Kidney capillary endothelial cell (primary cell): Measurements from ENCODE around the gene KYNU.

ENCODE experiments used
- DNase-seq: peaks from one replicate; pipeline ENCODE4 v3.0.0-alpha.2; 2018; ENCODE audit warnings: low spot score

Gene KYNU

DNA sequence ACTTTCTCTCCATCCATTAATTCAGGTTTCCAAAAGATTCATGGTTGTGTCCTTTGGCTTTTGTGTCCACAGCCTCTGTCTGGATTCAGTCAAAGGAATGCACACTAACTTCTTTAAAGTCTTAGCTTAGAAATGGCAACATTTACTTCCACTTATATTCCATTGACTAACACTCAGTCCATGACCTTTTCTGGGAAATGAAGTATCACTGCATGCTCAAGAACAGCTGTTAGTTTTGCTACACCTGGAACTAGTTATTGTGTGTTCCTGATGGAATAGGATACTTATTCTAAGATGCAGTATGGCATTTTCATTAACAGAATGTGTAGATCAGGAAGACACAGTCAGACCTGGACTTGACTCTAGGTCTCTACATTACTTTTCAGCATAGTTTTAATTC, 88.8 kb downstream of the KYNU start:
- DNase-seq = no peak

DNA sequence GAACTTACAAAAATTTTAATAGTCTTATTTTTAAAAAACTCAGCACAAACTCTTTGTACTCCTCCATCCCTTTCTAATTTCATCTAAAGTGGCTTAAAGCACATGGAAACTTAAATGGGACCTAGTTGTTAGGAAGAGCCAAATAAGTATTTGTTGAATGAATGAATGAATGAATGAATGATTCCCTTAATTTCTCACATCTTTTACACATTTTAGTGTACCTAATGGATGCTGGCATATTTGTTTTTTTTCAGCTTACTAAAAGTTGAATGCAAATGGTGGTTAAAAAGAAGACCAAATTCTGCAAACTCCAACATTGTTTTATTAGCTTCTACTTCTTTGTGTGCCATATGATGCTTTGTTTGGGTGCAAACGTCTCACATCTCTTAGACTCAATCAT, 89.6 kb downstream of the KYNU start:
- DNase-seq = no peak

DNA sequence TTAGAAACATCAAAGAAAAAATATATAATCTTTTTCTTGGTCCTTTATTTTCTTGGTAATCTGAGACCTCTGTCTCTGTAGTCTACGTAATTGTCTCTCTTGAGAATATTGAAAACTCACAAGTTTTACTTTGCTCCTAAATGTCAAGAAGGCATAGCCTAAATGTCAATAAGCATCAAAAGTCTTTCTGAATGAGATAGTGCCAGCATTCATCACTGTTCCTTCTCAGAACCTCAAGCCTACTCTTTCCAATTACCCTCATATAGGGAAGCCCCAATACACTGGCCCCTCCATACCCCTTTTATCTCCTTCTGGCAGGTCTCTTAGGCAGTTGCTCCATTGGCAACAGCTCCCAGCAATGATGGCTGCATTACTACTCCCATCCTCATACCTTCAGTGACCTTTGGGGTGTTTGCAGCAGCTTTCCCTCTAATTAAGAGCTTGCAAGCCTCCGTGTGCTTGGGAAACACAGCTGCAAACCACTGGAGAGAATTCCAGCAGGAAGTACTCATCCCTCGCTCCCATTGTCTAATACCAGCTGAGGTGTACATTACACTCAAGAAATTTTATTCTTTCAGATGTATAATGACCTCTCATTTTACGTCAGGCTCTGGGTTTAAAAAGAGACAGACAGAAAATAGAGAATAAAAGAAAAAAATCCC, 95.8 kb downstream of the KYNU start:
- peak; percentile 24 for DNase-seq

DNA sequence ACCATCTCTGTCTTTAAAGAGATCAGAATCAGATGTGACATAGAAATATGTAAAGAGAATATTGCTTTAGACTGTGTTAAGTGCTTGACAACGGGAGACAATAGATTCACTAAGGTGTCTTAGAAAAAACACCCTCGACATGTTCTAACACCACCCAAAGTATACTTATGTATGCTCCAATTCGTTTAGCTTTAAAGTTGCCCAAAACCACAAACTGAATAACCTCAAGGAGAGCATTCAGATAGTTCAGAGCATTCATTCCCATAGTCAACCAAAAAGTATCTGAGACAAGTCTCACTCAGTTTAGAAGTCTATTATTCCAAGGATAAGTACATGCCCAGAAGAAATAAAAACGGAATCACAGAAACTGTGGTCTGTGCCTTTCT, 96.4 kb downstream of the KYNU start:
- DNase-seq = no peak

DNA sequence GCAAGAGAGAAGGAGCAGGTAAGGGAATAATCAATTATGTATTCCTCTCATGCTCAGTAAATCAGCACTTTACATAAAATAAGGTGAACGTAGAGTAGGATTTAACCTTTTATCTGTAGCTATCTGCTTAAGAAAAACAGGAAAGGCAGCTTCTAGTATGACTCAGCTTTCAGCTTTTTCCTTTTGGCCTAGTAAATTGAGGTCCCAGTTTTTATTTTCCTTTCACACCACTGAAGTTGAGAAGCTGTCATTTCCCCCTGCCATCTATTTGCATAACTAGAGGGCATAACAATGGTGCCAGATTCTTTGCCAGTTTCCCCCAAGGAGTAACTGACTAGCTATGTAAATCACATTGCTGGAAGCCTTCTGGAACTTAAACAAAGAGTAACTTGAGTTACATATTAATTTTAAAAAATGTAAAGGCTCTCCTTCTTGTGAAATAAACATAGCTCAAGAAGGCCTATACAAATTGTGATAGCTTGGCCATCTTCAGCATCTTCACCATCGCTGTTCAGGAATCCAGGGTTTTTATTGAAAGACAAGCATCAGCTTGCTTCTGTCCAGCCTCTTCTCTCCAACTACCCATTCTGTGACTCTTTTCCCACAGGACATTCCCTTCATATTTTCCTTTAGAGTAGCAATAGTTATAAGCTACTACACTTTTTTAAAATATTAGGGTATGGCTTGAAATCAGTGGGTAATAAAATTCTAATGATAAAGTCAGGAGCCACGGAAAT, 97.0 kb downstream of the KYNU start:
- DNase-seq = peak; percentile 81

DNA sequence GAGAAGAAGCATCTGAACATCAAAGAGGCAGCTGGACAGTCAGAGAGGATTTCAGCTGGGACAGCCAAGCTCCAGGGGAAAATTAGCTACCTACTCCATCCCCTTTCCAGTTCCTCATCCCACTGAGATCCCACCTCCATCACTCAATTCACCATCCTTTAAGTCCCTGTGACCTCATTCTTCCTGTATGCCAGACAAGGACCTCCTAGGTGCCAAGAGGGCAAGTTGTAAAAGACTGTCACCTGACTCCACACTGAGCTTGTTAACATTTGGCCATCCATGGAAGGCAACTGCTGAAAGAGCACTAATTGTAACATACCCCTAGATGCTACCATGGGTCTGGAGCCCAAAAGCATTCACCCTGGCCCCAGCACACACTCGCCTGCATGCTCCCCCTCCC, 97.8 kb downstream of the KYNU start:
- no peak for DNase-seq

DNA sequence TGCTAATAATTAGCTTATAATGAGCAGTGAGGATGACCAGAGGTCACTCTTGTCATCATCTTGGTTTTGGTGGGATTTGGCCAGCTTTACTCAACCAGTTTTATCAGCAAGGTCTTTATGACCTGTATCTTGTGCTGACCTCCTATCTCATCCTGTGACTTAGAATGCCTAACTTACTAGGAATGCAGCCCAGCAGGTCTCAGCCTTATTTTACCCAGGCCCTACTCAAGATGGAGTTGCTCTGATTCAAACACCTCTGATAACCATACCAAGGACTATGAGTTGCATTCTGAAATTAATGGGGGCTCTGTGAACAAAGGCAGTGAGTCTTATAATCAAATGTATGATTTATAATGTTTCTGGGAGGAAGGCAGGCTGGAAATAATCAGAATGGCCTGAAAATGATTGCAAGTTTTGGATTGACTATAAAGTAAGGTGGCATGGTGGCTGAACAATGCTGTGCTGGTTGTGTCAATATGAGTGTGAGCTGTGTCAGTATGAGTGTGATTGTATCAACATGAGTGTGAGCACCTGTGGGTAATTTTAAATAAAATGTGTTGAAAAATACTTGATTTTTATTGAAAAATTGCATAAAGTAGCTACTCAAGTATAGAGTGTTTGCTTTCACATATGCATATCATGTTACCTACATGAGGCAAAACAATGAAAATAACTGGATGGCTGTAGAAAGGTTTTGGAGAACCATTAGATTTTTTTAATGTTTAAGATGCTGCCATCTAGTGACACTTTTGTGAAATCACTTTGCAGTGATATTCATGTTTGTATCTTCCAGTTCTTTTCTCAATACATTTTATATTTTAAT, 103.0 kb downstream of the KYNU start:
- DNase-seq = peak; percentile 46

DNA sequence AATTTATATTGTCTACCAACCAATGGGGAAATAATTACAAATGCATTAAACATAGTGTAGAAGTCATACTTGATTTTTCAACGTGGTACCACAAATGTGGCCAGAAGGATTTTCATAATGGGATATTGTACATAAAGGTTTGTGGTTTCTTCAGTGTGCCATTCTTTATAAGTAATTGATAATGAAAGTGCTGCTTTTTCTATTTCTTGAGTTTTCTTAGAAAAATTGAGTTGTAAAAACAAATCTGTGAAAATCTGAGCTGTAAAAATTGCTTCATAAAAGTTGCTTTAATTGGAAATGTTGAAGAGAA, 103.6 kb downstream of the KYNU start:
- DNase-seq = no peak

DNA sequence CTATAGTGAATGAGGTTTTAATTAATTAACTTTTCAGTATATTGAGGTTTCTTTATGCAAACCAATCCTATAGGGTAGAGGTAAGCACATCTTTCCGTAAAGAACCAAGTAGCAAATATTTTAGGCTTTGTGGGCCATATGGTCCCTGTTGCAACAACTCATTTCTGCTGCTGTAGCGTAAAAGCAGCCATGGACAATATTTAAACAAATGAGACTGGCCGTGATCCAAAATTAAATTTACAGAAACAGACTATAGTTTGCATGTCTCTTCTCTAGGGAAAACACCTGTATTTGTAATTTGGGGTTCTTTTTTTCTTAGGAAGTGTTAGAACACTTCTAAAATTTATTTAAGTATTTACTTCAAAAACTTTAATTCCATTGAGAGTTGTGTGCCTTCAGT, 104.3 kb downstream of the KYNU start:
- DNase-seq = no peak

DNA sequence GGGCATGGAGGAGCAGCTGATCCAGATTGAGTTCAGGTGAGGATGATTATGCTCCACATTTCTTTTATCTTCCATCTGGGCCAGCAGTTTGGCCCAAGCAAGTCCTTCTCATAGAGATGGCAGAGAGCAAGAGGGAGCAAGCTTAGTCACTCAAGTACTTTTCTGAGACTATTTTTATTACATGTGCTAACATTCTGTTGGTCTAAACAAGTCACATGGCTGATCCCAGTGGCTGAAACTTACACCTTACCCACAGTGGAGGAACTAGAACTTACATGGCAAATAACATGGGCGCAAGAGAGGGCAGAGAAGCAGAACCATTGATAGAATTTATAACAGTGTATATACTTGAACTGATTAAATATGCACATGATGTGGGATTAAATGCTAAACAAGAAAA, 105.7 kb downstream of the KYNU start:
- no peak for DNase-seq

DNA sequence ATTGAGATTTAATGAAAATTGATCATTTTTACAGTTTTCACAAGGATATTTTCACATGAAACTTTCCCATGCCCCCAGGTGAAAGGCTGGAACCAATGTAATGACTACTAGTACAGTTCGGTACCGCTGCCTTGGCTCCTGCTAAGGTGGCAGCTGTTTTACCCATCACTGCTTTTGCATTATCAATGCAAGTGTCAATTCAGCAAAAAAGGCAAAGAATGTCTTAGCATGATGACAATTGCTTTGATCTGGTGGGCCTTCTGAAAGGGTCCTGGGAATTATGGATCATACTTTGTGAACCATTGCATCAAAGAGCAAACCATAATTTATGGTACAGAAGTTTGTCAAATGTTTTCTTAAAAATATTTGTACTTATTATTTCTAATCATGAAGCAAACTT, 107.2 kb downstream of the KYNU start:
- no peak for DNase-seq

DNA sequence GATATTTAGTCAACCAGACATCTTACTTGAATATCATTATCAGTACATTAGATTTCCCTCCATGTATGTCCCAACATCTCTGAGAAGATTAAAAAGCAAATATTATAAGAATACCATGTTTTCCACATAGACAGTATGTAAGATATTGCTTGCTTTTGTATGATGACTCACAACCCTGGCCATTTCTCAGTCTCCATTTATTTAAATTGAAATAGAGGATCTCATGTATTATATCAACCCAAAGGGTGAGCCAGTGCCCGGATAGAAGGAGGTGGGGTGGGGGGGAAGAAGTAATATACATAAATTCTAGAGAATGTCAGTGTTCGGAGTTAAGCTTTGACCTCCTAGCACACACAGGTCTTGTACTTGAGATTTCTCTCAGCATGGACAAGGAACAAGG, 109.6 kb downstream of the KYNU start:
- DNase-seq = no peak

DNA sequence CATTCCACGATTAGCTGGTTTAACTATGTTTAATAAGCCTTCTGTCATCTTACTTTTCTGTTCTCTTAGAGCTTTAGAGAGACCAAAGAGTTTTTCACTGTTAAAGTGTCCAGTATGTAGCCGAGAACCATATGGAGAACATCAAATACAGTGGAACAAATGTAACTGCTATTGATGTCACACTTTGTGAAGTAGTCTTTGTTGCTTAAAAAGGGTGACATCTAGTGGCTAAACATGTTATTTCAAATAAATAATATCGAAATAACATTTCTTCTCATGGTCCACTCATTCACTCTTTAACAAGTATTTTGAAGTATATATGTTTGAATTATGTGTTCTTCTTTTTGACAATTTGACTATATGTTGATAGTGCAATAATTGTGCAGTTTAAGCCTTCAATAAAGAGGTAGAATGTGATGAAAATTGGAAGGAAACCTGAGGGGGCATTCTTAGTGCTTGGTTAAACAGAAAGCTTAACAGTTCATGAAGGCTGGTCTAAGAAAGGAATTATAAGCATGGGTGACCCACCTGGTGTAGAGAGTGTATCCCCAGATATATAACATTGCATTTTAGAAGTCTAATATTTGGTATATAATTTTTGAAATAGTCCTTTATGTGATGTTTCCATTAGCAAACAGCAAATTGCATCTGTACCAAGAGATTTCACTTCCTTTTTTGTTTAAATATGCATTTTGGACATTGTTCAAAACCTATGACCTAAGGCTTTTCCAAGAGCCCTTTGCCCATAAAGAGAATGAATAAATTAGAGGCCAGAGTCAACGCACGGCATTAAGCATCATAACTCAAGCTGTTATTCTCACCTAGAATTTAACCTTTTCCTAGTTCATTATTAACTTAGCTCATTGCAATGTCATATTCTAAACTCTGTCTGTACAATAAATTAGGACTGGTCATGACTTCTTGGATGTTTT, 112.1 kb downstream of the KYNU start:
- DNase-seq = peak; percentile 50

DNA sequence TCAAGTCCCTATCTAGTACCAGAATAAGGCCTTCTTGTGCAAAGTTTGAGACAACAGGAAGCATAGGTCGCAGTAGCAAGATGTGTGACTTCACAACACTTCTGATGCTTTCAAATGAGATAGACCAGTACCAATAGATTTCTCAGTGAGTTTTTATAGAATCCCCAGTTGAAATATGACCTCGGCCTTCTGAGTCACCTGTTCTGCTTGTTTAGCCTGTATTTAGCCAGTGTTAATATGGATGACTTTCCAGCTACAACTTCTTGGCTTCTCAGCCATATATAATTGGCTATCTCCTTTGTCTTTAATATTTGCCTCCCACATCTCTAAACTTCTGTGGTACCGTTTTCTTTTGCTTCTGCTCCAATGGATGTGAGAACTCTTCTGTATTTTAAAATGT, 113.8 kb downstream of the KYNU start:
- no peak for DNase-seq

DNA sequence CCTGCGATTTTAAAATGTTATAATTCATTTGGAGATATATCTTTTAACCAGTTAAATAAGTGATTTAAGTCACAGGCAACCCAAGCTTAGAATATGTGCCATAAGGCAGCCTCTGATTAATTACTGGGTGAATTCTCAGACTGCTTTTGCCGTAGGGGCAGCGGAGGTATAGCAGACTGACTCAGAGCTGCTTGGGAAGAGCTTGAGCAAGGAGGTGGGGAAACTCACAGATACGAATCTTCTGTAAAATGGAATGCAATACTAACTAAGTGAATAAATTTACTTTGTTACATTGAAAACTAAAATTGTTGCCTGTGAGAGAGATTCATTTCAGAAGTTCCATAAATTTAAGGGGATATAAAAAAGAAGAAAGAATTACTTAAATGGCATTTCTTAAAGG, 115.4 kb downstream of the KYNU start:
- DNase-seq = no peak

DNA sequence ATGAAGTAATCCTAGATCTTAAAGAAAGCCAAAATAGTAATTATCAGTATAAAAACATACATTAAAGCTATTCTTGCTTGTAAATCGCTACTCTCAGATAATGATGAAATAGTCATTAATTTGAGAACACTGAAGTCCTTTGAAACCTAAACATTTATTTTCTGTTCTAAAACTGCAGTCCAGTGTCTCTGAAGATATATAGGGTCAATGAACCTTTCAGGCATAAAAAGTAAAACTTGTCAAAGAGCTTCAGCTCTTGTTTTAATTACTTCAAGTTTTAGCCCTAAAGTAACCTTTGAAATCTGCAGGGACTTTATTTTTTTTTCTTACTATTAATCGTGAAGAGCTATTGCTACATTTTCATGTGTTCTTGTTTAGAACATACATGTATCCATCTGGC, 116.3 kb downstream of the KYNU start:
- no peak for DNase-seq

DNA sequence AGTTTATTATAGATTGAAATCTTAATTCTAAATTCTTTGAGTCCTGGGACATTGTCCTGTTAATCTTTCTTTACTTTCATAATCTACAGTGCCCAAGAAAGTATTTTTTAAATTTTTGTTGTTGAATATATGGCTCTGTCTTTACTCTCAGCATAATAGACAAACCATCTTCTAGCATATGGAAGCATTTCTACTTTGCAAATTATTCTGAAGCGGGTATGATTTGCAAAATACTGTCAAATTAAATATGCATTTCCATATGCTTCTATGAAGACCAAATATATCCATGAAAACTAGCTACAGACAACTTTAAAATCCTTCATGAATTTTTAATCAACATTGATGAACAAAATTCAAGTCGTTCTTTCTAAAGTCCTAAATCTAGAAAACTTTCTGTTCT, 117.2 kb downstream of the KYNU start:
- DNase-seq = no peak

DNA sequence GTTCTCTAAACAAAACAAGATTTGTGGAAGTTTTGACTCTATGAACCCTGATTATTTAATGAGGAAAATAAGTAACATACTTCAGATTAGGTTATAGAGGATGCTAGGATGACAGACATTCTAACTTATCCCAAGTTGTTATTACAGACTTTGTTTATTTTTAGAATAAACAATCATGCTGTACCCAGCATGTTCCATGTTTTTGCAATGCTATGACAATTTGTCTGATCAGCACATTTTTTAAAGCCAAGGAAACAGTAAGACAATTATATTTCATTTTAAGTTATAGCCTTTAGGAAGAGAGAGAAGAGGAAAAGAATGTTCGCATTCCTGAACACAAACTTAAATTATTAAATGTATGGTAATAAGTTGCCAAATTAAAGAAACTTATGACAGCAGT, 119.8 kb downstream of the KYNU start:
- no peak for DNase-seq

DNA sequence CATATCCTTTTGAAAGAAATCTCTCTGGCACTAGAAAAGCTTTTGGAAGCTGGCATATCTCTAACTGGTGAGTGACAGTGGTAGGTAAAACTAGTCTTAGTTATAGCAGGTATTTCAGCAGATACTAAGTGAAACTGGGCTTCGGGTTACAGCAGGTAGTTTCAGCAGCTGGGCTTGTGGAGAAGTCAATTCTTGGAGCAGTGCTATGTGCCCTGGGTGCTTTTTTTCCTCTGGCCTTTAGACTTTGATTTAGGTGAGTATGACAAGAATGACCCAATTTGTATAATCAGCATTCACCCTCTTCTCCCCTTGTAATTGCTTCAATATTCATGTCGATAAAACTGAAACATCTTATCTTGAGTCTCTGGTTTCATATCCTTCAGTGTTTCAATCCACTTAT, 123.1 kb downstream of the KYNU start:
- DNase-seq = no peak

DNA sequence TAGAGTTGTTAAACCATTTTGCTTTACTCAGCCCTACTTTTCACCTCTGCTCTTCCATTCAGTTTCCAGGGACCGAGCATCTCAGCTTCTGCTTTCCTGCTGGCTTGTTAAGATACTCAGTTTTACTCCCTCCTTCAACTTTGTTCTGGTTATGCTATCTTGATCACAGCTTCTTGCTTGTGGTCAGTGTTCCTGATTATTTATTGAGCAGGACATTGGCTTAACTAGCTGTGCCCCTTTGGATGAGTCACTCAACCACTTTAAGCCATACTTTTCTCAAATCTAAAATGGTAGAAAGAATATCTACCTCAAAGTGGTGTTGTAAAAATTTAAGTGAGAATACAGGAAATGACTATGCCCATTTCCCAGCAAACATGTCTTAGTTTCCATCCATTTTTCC, 124.0 kb downstream of the KYNU start:
- DNase-seq = no peak

DNA sequence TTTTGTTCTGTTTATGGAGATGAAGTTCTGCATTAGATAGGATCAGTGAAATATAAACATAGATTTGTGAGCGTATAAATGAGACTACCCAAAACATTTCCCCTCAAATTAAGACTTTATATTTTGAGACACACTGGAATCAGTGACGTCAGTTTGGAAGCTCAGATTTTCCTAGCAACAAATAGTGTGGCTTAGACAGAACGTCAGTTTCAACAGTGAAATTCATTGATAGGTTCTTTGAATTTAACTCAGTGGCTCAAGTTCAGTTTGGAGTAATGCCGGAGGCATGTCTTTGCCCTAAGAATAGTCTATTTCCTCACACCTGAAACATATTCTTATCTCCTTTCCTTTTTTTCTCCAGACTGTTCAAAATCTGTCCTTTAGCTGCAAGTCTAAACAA, 138.2 kb downstream of the KYNU start:
- no peak for DNase-seq

DNA sequence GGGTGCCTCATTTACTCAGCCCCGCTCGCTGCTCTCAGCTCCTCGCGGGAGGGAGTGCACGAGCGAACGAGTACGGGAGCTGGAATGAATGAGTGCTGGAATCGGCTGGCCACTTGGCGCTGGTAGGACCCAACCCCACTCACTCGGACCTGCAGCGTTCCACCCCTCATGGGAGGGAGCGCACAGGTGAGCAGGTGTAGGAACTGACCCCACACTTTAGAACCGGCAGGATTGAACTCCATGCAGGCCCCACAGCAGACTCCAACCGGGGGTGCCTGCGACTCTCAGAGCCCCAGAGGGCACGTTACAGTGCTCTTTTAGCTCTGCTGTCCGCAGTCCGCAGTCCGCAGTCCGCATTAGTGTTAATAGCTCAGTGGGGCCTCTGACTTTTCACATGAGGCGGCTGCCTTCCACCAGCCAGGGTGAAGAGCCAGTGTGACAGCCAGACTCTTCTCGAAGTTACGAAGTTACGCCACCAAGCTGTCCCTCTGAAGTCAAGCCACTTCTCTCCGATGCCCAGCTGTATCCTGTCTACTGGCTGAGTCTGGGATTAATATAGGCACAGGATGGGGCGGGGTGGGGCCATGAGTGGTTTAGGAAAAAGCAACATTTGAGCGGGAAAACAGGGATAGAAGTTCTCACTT, 149.1 kb downstream of the KYNU start:
- DNase-seq = peak; percentile 27
